H1 (cell line): ENCODE data around the gene RAD51B. TPM values are rescaled to one million over a fixed set of nuclear protein-coding genes. Genes with fewer than 3 reads are reported as not detected.

Source experiments
- CTCF ChIA-PET: fragments of 300-600 bp; sonication (Branson Sonifier 250); formaldehyde crosslinking; loops from one replicate; lab custom pipeline; 2021; ENCODE audit not compliant: partially characterized antibody; lab: Charles Lee
- POLR2A ChIA-PET: fragments of 300-600 bp; sonication (Branson Sonifier 250); formaldehyde crosslinking; loops from one replicate; lab custom pipeline; 2021; ENCODE audit warnings: inconsistent platforms; ENCODE audit not compliant: partially characterized antibody; lab: Charles Lee
- DNase-seq, 2 experiments: peaks; one replicate each; pipeline versions ENCODE4 v3.0.0 to v3.0.0-alpha.2; 2010 to 2022; ENCODE audit warnings: low spot score in 2 of 2, low read depth in 1 of 2, mixed read lengths in 1 of 2
- FAIRE-seq: peaks from 2 replicates; lab custom pipeline; 2011; peaks lifted over from hg19 to GRCh38; lab: Jason Lieb, UNC
- H2AFZ ChIP-seq: 2 replicates; pipeline ENCODE4 v1.8.1; 2012; ENCODE audit warnings: low read length, inconsistent platforms
- H2AK5ac ChIP-seq: 2 replicates; pipeline ENCODE4 v1.6.1; 2013; ENCODE audit warnings: low read depth, low read length
- H2BK120ac ChIP-seq: replicated peaks from 2 replicates; pipeline ENCODE3; 2013; ENCODE audit warnings: low read depth, low read length, inconsistent platforms
- H2BK12ac ChIP-seq: 2 replicates; pipeline ENCODE4 v1.6.1; 2013; ENCODE audit warnings: low read depth, low read length
- H2BK15ac ChIP-seq: 2 replicates; pipeline ENCODE4 v1.6.1; 2013; ENCODE audit warnings: low read length
- H2BK20ac ChIP-seq: 2 replicates; pipeline ENCODE4 v1.6.1; 2013; ENCODE audit warnings: low read length
- H2BK5ac ChIP-seq: 2 replicates; pipeline ENCODE4 v1.6.1; 2013; ENCODE audit warnings: low read depth, low read length
- H3K14ac ChIP-seq: 2 replicates; pipeline ENCODE4 v1.6.1; 2013; ENCODE audit warnings: inconsistent platforms; ENCODE audit not compliant: insufficient read length
- H3K18ac ChIP-seq: 2 replicates; pipeline ENCODE4 v1.6.1; 2013; ENCODE audit warnings: low read length; ENCODE audit errors: extremely low read depth
- H3K23ac ChIP-seq: 2 replicates; pipeline ENCODE4 v1.6.1; 2013; ENCODE audit warnings: inconsistent platforms; ENCODE audit not compliant: insufficient read length
- H3K23me2 ChIP-seq: 2 replicates; pipeline ENCODE4 v1.6.1; 2013; ENCODE audit warnings: low read depth, low read length
- H3K27ac ChIP-seq: 2 replicates; pipeline ENCODE4 v1.6.1; 2011; ENCODE audit warnings: low read depth, low read length, inconsistent platforms
- H3K27me3 ChIP-seq, 4 experiments: replicated peaks in 1 of 4; 1 replicate in 1 of 4; 2 replicates in 3 of 4; pipeline versions ENCODE4 v1.6.1 to v1.8.1; 2011 to 2013; ENCODE audit warnings: low read length in 3 of 4, mild to moderate bottlenecking in 3 of 4, inconsistent platforms in 2 of 4, mixed read lengths in 2 of 4, moderate library complexity in 1 of 4; ENCODE audit not compliant: control insufficient read depth in 3 of 4, insufficient read depth in 3 of 4; ENCODE audit errors: extremely low read depth in 1 of 4
- H3K36me3 ChIP-seq, 4 experiments: 2 replicates each; pipeline versions ENCODE4 v1.6.1 to v1.8.1; 2011 to 2013; ENCODE audit warnings: mild to moderate bottlenecking in 4 of 4, low read length in 3 of 4, moderate library complexity in 2 of 4, control low read depth in 1 of 4, inconsistent platforms in 1 of 4; ENCODE audit not compliant: insufficient read depth in 4 of 4, control insufficient read depth in 2 of 4
- H3K4ac ChIP-seq: replicated peaks from 2 replicates; pipeline ENCODE3; 2013; ENCODE audit warnings: low read length, low read depth, mixed read lengths, inconsistent platforms; ENCODE audit not compliant: insufficient read length
- H3K4me1 ChIP-seq, 4 experiments: replicated peaks in 1 of 4; 1 replicate in 1 of 4; 2 replicates in 3 of 4; pipeline versions ENCODE4 v1.6.1 to v1.8.1; 2011 to 2013; ENCODE audit warnings: low read length in 3 of 4, inconsistent platforms in 2 of 4, mixed read lengths in 1 of 4; ENCODE audit not compliant: insufficient read depth in 4 of 4, control insufficient read depth in 3 of 4
- H3K4me2 ChIP-seq, 2 experiments: 2 replicates each; pipeline versions ENCODE4 v1.6.1 to v1.8.1; 2011 to 2013; ENCODE audit warnings: low read depth in 2 of 2, low read length in 2 of 2, control low read depth in 1 of 2, inconsistent platforms in 1 of 2, mild to moderate bottlenecking in 1 of 2; ENCODE audit not compliant: insufficient read depth in 1 of 2
- H3K4me3 ChIP-seq, 4 experiments: fragments of 200-600, 300-600 bp in 1 of 4; sonication (generic), shearing (Covaris generic), sonication (Bioruptor Twin) in 1 of 4; 2 replicates each; pipeline versions ENCODE4 v1.5.1 to v1.8.1; 2011 to 2016; ENCODE audit warnings: low read length in 4 of 4, low read depth in 3 of 4, control low read depth in 2 of 4, inconsistent platforms in 2 of 4, mild to moderate bottlenecking in 2 of 4, mixed read lengths in 1 of 4, moderate library complexity in 1 of 4; ENCODE audit not compliant: insufficient read depth in 2 of 4; ENCODE audit errors: extremely low read depth in 1 of 4
- H3K56ac ChIP-seq: replicated peaks from 2 replicates; pipeline ENCODE3; 2013; ENCODE audit warnings: low read depth, mild to moderate bottlenecking, mixed read lengths, low read length, inconsistent platforms; ENCODE audit not compliant: insufficient read length
- H3K79me1 ChIP-seq: 2 replicates; pipeline ENCODE4 v1.6.1; 2013; ENCODE audit warnings: low read depth, low read length, control low read depth
- H3K79me2 ChIP-seq, 2 experiments: 2 replicates each; pipeline versions ENCODE4 v1.6.1 to v1.8.1; 2012 to 2013; ENCODE audit warnings: low read length in 2 of 2, mild to moderate bottlenecking in 2 of 2, inconsistent platforms in 1 of 2; ENCODE audit not compliant: insufficient read depth in 2 of 2, control insufficient read depth in 1 of 2
- H3K9ac ChIP-seq, 4 experiments: replicated peaks in 1 of 4; 1 replicate in 1 of 4; 2 replicates in 3 of 4; pipeline versions ENCODE4 v1.6.1 to v1.8.1; 2011 to 2013; ENCODE audit warnings: low read depth in 3 of 4, low read length in 3 of 4, control low read depth in 2 of 4, mild to moderate bottlenecking in 2 of 4, moderate library complexity in 2 of 4, inconsistent platforms in 1 of 4; ENCODE audit errors: extremely low read depth in 1 of 4
- H3K9me3 ChIP-seq, 2 experiments: 2 replicates each; pipeline versions ENCODE4 v1.6.1 to v1.8.1; 2012 to 2013; ENCODE audit warnings: mild to moderate bottlenecking in 2 of 2, moderate library complexity in 2 of 2, control low read depth in 1 of 2, inconsistent platforms in 1 of 2, low read depth in 1 of 2, low read length in 1 of 2, mixed read lengths in 1 of 2; ENCODE audit not compliant: insufficient read depth in 2 of 2
- H4K20me1 ChIP-seq, 2 experiments: replicated peaks in 1 of 2; 2 replicates each; pipeline versions ENCODE3 to v1.8.1; 2011 to 2013; ENCODE audit warnings: inconsistent platforms in 2 of 2, low read length in 2 of 2, mild to moderate bottlenecking in 1 of 2; ENCODE audit not compliant: insufficient read depth in 2 of 2, control insufficient read depth in 1 of 2
- H4K5ac ChIP-seq: 2 replicates; pipeline ENCODE4 v1.6.1; 2013; ENCODE audit warnings: low read length, low read depth, mixed read lengths, inconsistent platforms; ENCODE audit not compliant: insufficient read length
- H4K8ac ChIP-seq: 2 replicates; pipeline ENCODE4 v1.8.0; 2013; ENCODE audit warnings: mild to moderate bottlenecking, moderate library complexity, low read length, inconsistent platforms; ENCODE audit not compliant: insufficient read depth; ENCODE audit errors: extremely low read depth
- H4K91ac ChIP-seq: replicated peaks from 2 replicates; pipeline ENCODE3; 2013; ENCODE audit warnings: low read length, mixed read lengths, inconsistent platforms; ENCODE audit not compliant: insufficient read length
- CBX8 ChIP-seq: fragments of 300-800, 300-1000 bp; sonication (generic); IDR thresholded peaks from 2 replicates; pipeline ENCODE4 v1.7.1; 2016; ENCODE audit warnings: low read depth, low read length, borderline replicate concordance
- RXRA ChIP-seq: IDR thresholded peaks from 2 replicates; pipeline ENCODE4 v1.6.1; 2011; ENCODE audit warnings: low read depth, mild to moderate bottlenecking, low read length, moderate library complexity; ENCODE audit not compliant: insufficient read depth
- SP4 ChIP-seq: IDR thresholded peaks from 2 replicates; pipeline ENCODE4 v1.6.1; 2012; ENCODE audit warnings: low read length, inconsistent platforms
- WGBS, 2 experiments: shearing (Covaris generic) in 1 of 2; methylation state at CpG; one replicate each; pipeline versions ENCODE4 v1.1.6 to v1.1.7; 2013 to 2015; ENCODE audit warnings: low lambda C conversion rate in 2 of 2, mixed read lengths in 2 of 2, inconsistent platforms in 1 of 2, low coverage in 1 of 2, missing lambda C conversion rate in 1 of 2; ENCODE audit not compliant: insufficient replicate concordance in 2 of 2, insufficient coverage in 1 of 2, insufficient read length in 1 of 2; ENCODE audit errors: extremely low coverage in 1 of 2, missing lambda C conversion rate in 1 of 2; 5-methylcytosine and 5-hydroxymethylcytosine counted together
- polyA plus RNA-seq, 7 experiments: library from polyadenylated mRNA; depleted of rRNA in 3 of 7; stranded (reverse) in 5 of 7; unstranded in 2 of 7; fragments of >200 nt in 5 of 7; fragments of 200-250 nt in 2 of 7; gene quantifications; 1 replicate in 5 of 7; 2 replicates in 1 of 7; 4 replicates in 1 of 7; pipeline versions ENCODE4 v1.2.1 to v1.2.3, GENCODE V29; 2011 to 2013; ENCODE audit warnings: missing spikeins in 2 of 7, mixed read lengths in 2 of 7
- total RNA-seq: library from RNA; stranded (reverse); fragmentation: NEBNext Ultra II Directional; extraction: Animal tissue kit (Norgen Biotek cat#: 25700); gene quantifications from 2 replicates; pipeline ENCODE4 v1.2.1, GENCODE V29; 2021
- TF ChIP-seq, protein P1 (sequence below): IDR thresholded peaks from 2 replicates; pipeline ENCODE4 v1.6.1; 2012; ENCODE audit warnings: inconsistent platforms

Gene RAD51B
- total and polyA plus RNA-seq, 2 of the 8 experiments (the other 6 are each of a cell fraction or from before 2014, with no cell fraction given), result 3.9 to 14.9 TPM

GRCh38 chr14:68226523-68226922 lies 406.9 kb downstream of the RAD51B start:
- FAIRE-seq, result no peak
- WGBS, 2 experiments, result 87% methylated on average over 4 of the region's 4 CpGs; no CpG with 5 or more reads in 1 of the 2 experiments
- H3K4ac ChIP-seq, result no peak overlapping the region
- DNase-seq, result no peak
- TF ChIP-seq CBX8, result no peak
- TF ChIP-seq RXRA, result no peak
- TF ChIP-seq SP4, result no peak
- TF ChIP-seq, protein P1, sequence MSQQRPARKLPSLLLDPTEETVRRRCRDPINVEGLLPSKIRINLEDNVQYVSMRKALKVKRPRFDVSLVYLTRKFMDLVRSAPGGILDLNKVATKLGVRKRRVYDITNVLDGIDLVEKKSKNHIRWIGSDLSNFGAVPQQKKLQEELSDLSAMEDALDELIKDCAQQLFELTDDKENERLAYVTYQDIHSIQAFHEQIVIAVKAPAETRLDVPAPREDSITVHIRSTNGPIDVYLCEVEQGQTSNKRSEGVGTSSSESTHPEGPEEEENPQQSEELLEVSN, result no peak
- H4K8ac ChIP-seq, result no peak overlapping the region
- H3K23ac ChIP-seq, result no peak overlapping the region
- no peaks in the 10 kb centered on the region for H4K20me1 ChIP-seq
- H3K27ac ChIP-seq, result no peak overlapping the region
- ChIA-PET CTCF (interaction anchor here (0.7 to 0.9 kb wide), 2 partner anchors 16 to 598 kb away, joined by 3 read pairs; no protein-coding TSS in a partner anchor), POLR2A (no interaction called here)
- peaks cover 3 to 11% (median 7%) of the 10 kb centered on the region in 4 experiments; a peak in 5 of 7 replicates for H3K4me1 ChIP-seq
- H2AK5ac ChIP-seq, result no peak overlapping the region
- H3K9me3 ChIP-seq, result peaks cover 0 to 4% of the 10 kb centered on the region in 2 experiments; a peak in 1 of 4 replicates
- H2BK20ac ChIP-seq, result no peak overlapping the region
- H3K18ac ChIP-seq, result no peak overlapping the region
- H2BK12ac ChIP-seq, result no peak overlapping the region
- no peak overlapping the region for H3K14ac ChIP-seq
- H4K91ac ChIP-seq, result no peak overlapping the region
- H4K5ac ChIP-seq, result no peak overlapping the region
- no peak overlapping the region for H3K9ac ChIP-seq
- H3K79me1 ChIP-seq, result no peaks in the 10 kb centered on the region
- no peak overlapping the region for H3K4me2 ChIP-seq
- H2BK120ac ChIP-seq, result no peak overlapping the region
- H3K27me3 ChIP-seq, result no peaks in the 10 kb centered on the region
- no peak overlapping the region for H2AFZ ChIP-seq
- no peaks in the 10 kb centered on the region for H3K23me2 ChIP-seq
- no peak overlapping the region for H2BK5ac ChIP-seq
- H3K36me3 ChIP-seq, result no peaks in the 10 kb centered on the region
- H3K79me2 ChIP-seq, result no peaks in the 10 kb centered on the region
- no peak overlapping the region for H2BK15ac ChIP-seq
- no peak overlapping the region for H3K56ac ChIP-seq
- H3K4me3 ChIP-seq, result no peak overlapping the region
